Karpas-422 (cell line): ENCODE results near the gene CFAP46. TPM values are rescaled to one million over a fixed set of nuclear protein-coding genes. Genes with fewer than 3 reads are reported as not detected.
"Not testable (repeated sequence)": the region's sequence is repeated elsewhere in the genome, so short reads cannot be mapped to it uniquely, and the experiment has no call there.

Source experiments
- DNase-seq: peaks from one replicate; pipeline ENCODE4 v3.0.0-alpha.2; 2015
- H2AFZ ChIP-seq: fragments of 200-600 bp; sonication (generic); 2 replicates; pipeline ENCODE4 v1.6.1; 2014; ENCODE audit warnings: antibody characterized with exemption, low read length, mixed read lengths
- H3K27ac ChIP-seq: fragments of 200-600 bp; sonication (generic); 2 replicates; pipeline ENCODE4 v1.5.1; 2014; ENCODE audit warnings: mild to moderate bottlenecking, low read length, moderate library complexity
- H3K27me3 ChIP-seq: fragments of 200-600 bp; sonication (generic); 2 replicates; pipeline ENCODE4 v1.6.1; 2014; ENCODE audit warnings: low read length, mixed read lengths
- H3K36me3 ChIP-seq: fragments of 200-600 bp; sonication (generic); 2 replicates; pipeline ENCODE4 v1.6.1; 2014; ENCODE audit warnings: low read length, mixed read lengths; ENCODE audit not compliant: insufficient read depth
- H3K4me1 ChIP-seq: fragments of 200-600 bp; sonication (generic); 2 replicates; pipeline ENCODE4 v1.6.1; 2014; ENCODE audit warnings: mild to moderate bottlenecking, low read length, mixed read lengths
- H3K4me2 ChIP-seq: fragments of 200-600 bp; sonication (generic); 2 replicates; pipeline ENCODE4 v1.6.1; 2014; ENCODE audit warnings: low read length, low read depth, mild to moderate bottlenecking; ENCODE audit not compliant: poor library complexity, severe bottlenecking
- H3K4me3 ChIP-seq: fragments of 200-600 bp; sonication (generic); 2 replicates; pipeline ENCODE4 v1.5.1; 2014; ENCODE audit warnings: mild to moderate bottlenecking, antibody characterized with exemption, low read length, mixed read lengths
- H3K79me2 ChIP-seq: fragments of 200-600 bp; sonication (generic); 2 replicates; pipeline ENCODE4 v1.6.1; 2014; ENCODE audit warnings: mild to moderate bottlenecking, low read length, mixed read lengths
- H3K9ac ChIP-seq: fragments of 200-600 bp; sonication (generic); 2 replicates; pipeline ENCODE4 v1.6.0; 2014; ENCODE audit warnings: low read length
- H3K9me2 ChIP-seq: fragments of 200-600 bp; sonication (generic), shearing (Covaris generic); replicated peaks from 2 replicates; pipeline ENCODE4 v1.6.0; 2014; ENCODE audit warnings: mild to moderate bottlenecking, low read length, moderate library complexity; ENCODE audit not compliant: insufficient read depth
- H3K9me3 ChIP-seq: fragments of 300-700, 200-600 bp; sonication (generic); 2 replicates; pipeline ENCODE4 v1.6.1; 2014; ENCODE audit warnings: low read length, mixed read lengths
- H4K20me1 ChIP-seq: fragments of 200-600 bp; sonication (generic); 2 replicates; pipeline ENCODE4 v1.6.1; 2014; ENCODE audit warnings: mild to moderate bottlenecking, antibody characterized with exemption, low read length, low read depth; ENCODE audit not compliant: insufficient read depth
- total RNA-seq: library from RNA; depleted of rRNA; stranded (reverse); fragments of >200 nt; shearing (Covaris generic); gene quantifications from 2 replicates; pipeline ENCODE4 v1.2.3, GENCODE V29; 2014; ENCODE audit warnings: low replicate concordance

CFAP46 gene
- total RNA-seq, 1 experiment from 2014 or later: 0.22 TPM

- H3K4me3 ChIP-seq, DNase-seq, H3K36me3 ChIP-seq, H3K4me2 ChIP-seq, H2AFZ ChIP-seq, H4K20me1 ChIP-seq, H3K27me3 ChIP-seq, H3K27ac ChIP-seq, H3K9me3 ChIP-seq, H3K9me2 ChIP-seq, H3K79me2 ChIP-seq, H3K9ac ChIP-seq: not testable (repeated sequence)
- H3K4me1 ChIP-seq: peaks cover 25% of the 10 kb centered on the region
Measured at GRCh38 chr10:132930701-132931100, 11.7 kb downstream of the CFAP46 start.

- DNase-seq: no peak
- Histone ChIP-seq H3K4me3 (no peak overlapping the region), H3K27ac (no peak overlapping the region), H3K4me2 (no peak overlapping the region), H3K9me3 (no peaks in the 10 kb centered on the region), H2AFZ (no peak overlapping the region), H3K9me2 (no peaks in the 10 kb centered on the region), H3K27me3 (no peaks in the 10 kb centered on the region), H4K20me1 (no peaks in the 10 kb centered on the region), H3K4me1 (peaks cover 25% of the 10 kb centered on the region), H3K36me3 (no peaks in the 10 kb centered on the region), H3K79me2 (no peaks in the 10 kb centered on the region), H3K9ac (peak overlapping the region; percentile 49)
Measured at GRCh38 chr10:132929953-132930548, 12.3 kb downstream of the CFAP46 start.

- Histone ChIP-seq H3K27ac (no peak overlapping the region), H3K79me2 (no peaks in the 10 kb centered on the region), H4K20me1 (no peaks in the 10 kb centered on the region), H3K4me1 (peaks cover 21% of the 10 kb centered on the region), H3K36me3 (no peaks in the 10 kb centered on the region), H3K4me2 (no peak overlapping the region), H3K9me2 (no peaks in the 10 kb centered on the region), H3K9ac (peak overlapping the region; percentile 49; the same call in 1 of the 2 replicates), H3K4me3 (no peak overlapping the region), H3K27me3 (no peaks in the 10 kb centered on the region), H3K9me3 (no peaks in the 10 kb centered on the region), H2AFZ (no peak overlapping the region)
- no peak for DNase-seq
Measured at GRCh38 chr10:132929480-132929879, 12.9 kb downstream of the CFAP46 start.

- no peak for DNase-seq
- Histone ChIP-seq H3K27me3 (no peaks in the 10 kb centered on the region), H3K9ac (no peak overlapping the region), H3K36me3 (no peaks in the 10 kb centered on the region), H3K9me2 (no peaks in the 10 kb centered on the region), H3K79me2 (no peaks in the 10 kb centered on the region), H4K20me1 (no peaks in the 10 kb centered on the region), H3K4me1 (peaks cover 18% of the 10 kb centered on the region), H3K4me2 (no peak overlapping the region), H3K9me3 (no peaks in the 10 kb centered on the region), H3K4me3 (no peak overlapping the region), H3K27ac (no peak overlapping the region), H2AFZ (no peak overlapping the region)
Measured at GRCh38 chr10:132928261-132928660, 14.1 kb downstream of the CFAP46 start.

- Histone ChIP-seq H3K4me3 (no peak overlapping the region), H3K4me2 (no peak overlapping the region), H4K20me1 (no peaks in the 10 kb centered on the region), H3K9me3 (no peaks in the 10 kb centered on the region), H3K9me2 (no peaks in the 10 kb centered on the region), H3K27me3 (no peaks in the 10 kb centered on the region), H2AFZ (no peak overlapping the region), H3K36me3 (no peaks in the 10 kb centered on the region), H3K79me2 (no peaks in the 10 kb centered on the region), H3K27ac (no peak overlapping the region), H3K9ac (no peak overlapping the region), H3K4me1 (peaks cover 18% of the 10 kb centered on the region)
- DNase-seq: no peak
Measured at GRCh38 chr10:132927824-132928223, 14.5 kb downstream of the CFAP46 start.

GRCh38 chr10:132926777-132927650 lies 15.4 kb downstream of the CFAP46 start:
- Histone ChIP-seq H3K27ac (no peak overlapping the region), H3K79me2 (no peaks in the 10 kb centered on the region), H2AFZ (no peak overlapping the region), H3K9me3 (no peaks in the 10 kb centered on the region), H3K4me1 (peaks cover 10% of the 10 kb centered on the region), H4K20me1 (no peaks in the 10 kb centered on the region), H3K4me3 (no peak overlapping the region), H3K4me2 (no peak overlapping the region), H3K36me3 (no peaks in the 10 kb centered on the region), H3K9ac (no peak overlapping the region), H3K27me3 (no peaks in the 10 kb centered on the region), H3K9me2 (no peaks in the 10 kb centered on the region)
- DNase-seq: no peak

GRCh38 chr10:132926070-132926469 lies 16.3 kb downstream of the CFAP46 start:
- Histone ChIP-seq H3K79me2 (no peaks in the 10 kb centered on the region), H3K9me2 (no peaks in the 10 kb centered on the region), H3K4me3 (no peak overlapping the region), H2AFZ (no peak overlapping the region), H3K27ac (no peak overlapping the region), H4K20me1 (no peaks in the 10 kb centered on the region), H3K27me3 (no peaks in the 10 kb centered on the region), H3K9me3 (no peaks in the 10 kb centered on the region), H3K4me1 (peaks cover 3% of the 10 kb centered on the region; the same call in 1 of the 2 replicates), H3K9ac (no peak overlapping the region), H3K36me3 (no peaks in the 10 kb centered on the region), H3K4me2 (no peak overlapping the region)
- DNase-seq: no peak

- H2AFZ ChIP-seq: no peak overlapping the region
- no peaks in the 10 kb centered on the region for H3K27me3 ChIP-seq
- H3K79me2 ChIP-seq: no peaks in the 10 kb centered on the region
- H3K36me3 ChIP-seq: no peaks in the 10 kb centered on the region
- H4K20me1 ChIP-seq: no peaks in the 10 kb centered on the region
- no peak overlapping the region for H3K9ac ChIP-seq
- no peak overlapping the region for H3K4me2 ChIP-seq
- no peak for DNase-seq
- no peak overlapping the region for H3K27ac ChIP-seq
- H3K9me3 ChIP-seq: no peaks in the 10 kb centered on the region
- H3K4me1 ChIP-seq: peaks cover 3% of the 10 kb centered on the region; the same call in 1 of the 2 replicates
- H3K4me3 ChIP-seq: no peak overlapping the region
- H3K9me2 ChIP-seq: no peaks in the 10 kb centered on the region
Measured at GRCh38 chr10:132925614-132926013, 16.8 kb downstream of the CFAP46 start.
